Suprapubic skin (tissue), 4 donors: ENCODE results near the gene NEXN. TPM values are rescaled to one million over a fixed set of nuclear protein-coding genes. Genes with fewer than 3 reads are reported as not detected.
A peak's percentile ranks its signal among the peaks of the same experiment; 100 is the strongest.

Source experiments
- DNase-seq, 2 donors: peaks; one replicate each; pipeline ENCODE4 v3.0.0-alpha.2; 2019; ENCODE audit warnings: low spot score in 2 of 2
- H3K27ac ChIP-seq: fragments of 200-600 bp; sonication (generic); one replicate; pipeline ENCODE4 v1.5.1; 2019
- H3K27me3 ChIP-seq: fragments of 200-600 bp; sonication (generic); one replicate; pipeline ENCODE4 v1.5.1; 2019
- H3K36me3 ChIP-seq: fragments of 200-600 bp; sonication (generic); one replicate; pipeline ENCODE4 v1.5.1; 2019
- H3K4me1 ChIP-seq: fragments of 200-600 bp; sonication (generic); one replicate; pipeline ENCODE4 v1.5.1; 2019
- H3K4me3 ChIP-seq: fragments of 200-600 bp; sonication (generic); one replicate; pipeline ENCODE4 v1.5.1; 2019; ENCODE audit warnings: mild to moderate bottlenecking
- H3K9me3 ChIP-seq: fragments of 200-600 bp; sonication (generic); one replicate; pipeline ENCODE4 v1.5.1; 2019
- CTCF ChIP-seq, 2 donors: fragments of 200-600 bp in 1 of 2; fragments of 450-650 bp in 1 of 2; sonication (generic) in 1 of 2; IDR thresholded peaks; one replicate each; pipeline ENCODE4 v1.5.1; 2016 to 2019; ENCODE audit warnings: antibody characterized with exemption in 2 of 2, mild to moderate bottlenecking in 1 of 2, moderate library complexity in 1 of 2
- EP300 ChIP-seq: sonication (generic); formaldehyde crosslinking; IDR thresholded peaks from one replicate; pipeline ENCODE4 v1.6.1; 2017; ENCODE audit warnings: antibody characterized with exemption
- POLR2A ChIP-seq, 2 donors: fragments of 450-650 bp; IDR thresholded peaks; one replicate each; pipeline ENCODE4 v1.6.1; 2017; ENCODE audit warnings: antibody characterized with exemption in 2 of 2, mild to moderate bottlenecking in 2 of 2, moderate library complexity in 2 of 2
- POLR2AphosphoS5 ChIP-seq, 3 donors: sonication (generic); formaldehyde crosslinking; IDR thresholded peaks; one replicate each; pipeline ENCODE4 v1.6.1; 2017; ENCODE audit warnings: antibody characterized with exemption in 3 of 3
- WGBS: methylation state at CpG from one replicate; pipeline ENCODE4 v1.1.5; 2018; 5-methylcytosine and 5-hydroxymethylcytosine counted together
- total RNA-seq, 4 donors: library from RNA; depleted of rRNA; stranded (reverse); fragments of >200 nt; gene quantifications; one replicate each; pipeline ENCODE4 v1.1.0, GENCODE V29; 2016

The NEXN gene
- total RNA-seq, 4 donors from 2014 or later = 0.60 to 3.3 (median 2.1) TPM

- DNase-seq = no peak
- H3K27me3 ChIP-seq = no peaks in the 10 kb centered on the region
- TF ChIP-seq CTCF (IDR thresholded peaks at IDR 0.05) = no peak
- no peak for TF ChIP-seq POLR2AphosphoS5 (IDR thresholded peaks at IDR 0.05)
- H3K4me3 ChIP-seq = no peak overlapping the region
- WGBS = 67% methylated on average over 2 of the region's 2 CpGs
- H3K27ac ChIP-seq = no peak overlapping the region
- H3K4me1 ChIP-seq = no peaks in the 10 kb centered on the region
- H3K36me3 ChIP-seq = no peaks in the 10 kb centered on the region
- H3K9me3 ChIP-seq = no peaks in the 10 kb centered on the region
These were observed 37.5 kb downstream of the NEXN start for GRCh38 chr1:77925956-77926355.

DNA sequence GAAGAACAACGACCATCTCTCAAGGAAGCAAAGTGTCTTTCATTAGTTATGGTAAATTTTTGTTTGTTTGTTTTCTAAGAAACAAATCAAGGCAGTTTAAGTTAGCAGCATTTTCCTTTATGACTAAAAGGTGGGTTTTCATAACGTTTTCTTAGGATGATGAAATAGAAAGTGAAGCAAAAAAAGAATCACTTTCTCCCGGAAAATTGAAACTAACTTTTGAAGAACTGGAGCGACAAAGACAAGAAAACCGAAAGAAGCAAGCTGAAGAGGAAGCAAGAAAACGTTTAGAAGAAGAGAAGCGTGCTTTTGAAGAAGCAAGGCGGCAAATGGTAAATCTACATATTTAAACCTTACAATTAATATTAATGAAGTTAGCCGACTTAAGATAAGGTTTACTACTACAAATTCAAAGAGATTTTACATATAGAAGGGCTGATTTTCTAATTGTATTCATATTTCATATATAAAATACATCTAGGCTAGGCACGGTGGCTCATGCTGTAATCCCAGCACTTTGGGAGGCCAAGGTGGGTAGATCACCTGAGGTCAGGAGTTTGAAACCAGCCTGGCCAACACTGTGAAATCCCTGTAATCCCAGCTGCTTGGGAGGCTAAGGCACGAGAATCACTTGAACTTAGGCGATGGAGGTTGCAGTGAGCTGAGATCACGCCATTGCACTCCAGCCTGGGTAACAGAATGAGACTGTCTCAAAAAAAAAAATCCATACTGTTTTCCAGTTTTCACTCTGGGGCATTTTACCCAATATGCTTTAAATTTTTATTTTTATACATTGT is 38.3 kb downstream of the NEXN start:
- no peak for DNase-seq
- Histone ChIP-seq H3K27me3 (no peaks in the 10 kb centered on the region), H3K9me3 (no peaks in the 10 kb centered on the region), H3K4me3 (peak overlapping the region; percentile 5), H3K36me3 (no peaks in the 10 kb centered on the region), H3K4me1 (no peaks in the 10 kb centered on the region), H3K27ac (no peak overlapping the region)
- TF ChIP-seq EP300 = no peak
- no peak for TF ChIP-seq CTCF (IDR thresholded peaks at IDR 0.05)
- no peak for TF ChIP-seq POLR2AphosphoS5 (IDR thresholded peaks at IDR 0.05)
- WGBS = 70% methylated on average over 13 of the region's 13 CpGs

DNA sequence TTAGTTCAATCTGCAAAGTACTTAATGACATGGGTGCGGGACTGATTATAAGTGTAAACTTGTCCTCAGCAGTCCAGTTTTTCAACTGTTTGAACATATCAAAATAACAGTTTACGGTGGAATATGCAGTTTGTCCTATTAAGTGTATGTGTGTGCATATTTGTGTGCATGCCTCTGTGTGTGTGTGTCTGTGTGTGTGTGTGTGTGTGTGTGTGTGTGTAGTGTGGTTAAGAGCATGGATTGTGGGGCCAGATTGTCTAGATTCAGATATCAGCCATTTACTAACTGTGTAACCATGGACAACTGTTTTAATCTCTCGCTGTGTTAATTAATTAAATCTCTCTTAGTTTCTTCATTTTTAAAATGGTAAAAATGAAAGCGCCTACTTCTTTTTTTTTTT is 39.0 kb downstream of the NEXN start:
- Histone ChIP-seq H3K36me3 (no peaks in the 10 kb centered on the region), H3K27ac (no peak overlapping the region), H3K27me3 (no peaks in the 10 kb centered on the region), H3K4me3 (no peak overlapping the region), H3K9me3 (no peaks in the 10 kb centered on the region), H3K4me1 (no peaks in the 10 kb centered on the region)
- TF ChIP-seq POLR2AphosphoS5 (IDR thresholded peaks at IDR 0.05) = no peak
- TF ChIP-seq POLR2A (IDR thresholded peaks at IDR 0.05) = no peak
- TF ChIP-seq CTCF (IDR thresholded peaks at IDR 0.05) = no peak
- TF ChIP-seq EP300 = no peak
- 88% methylated on average over 4 of the region's 4 CpGs for WGBS
- no peak for DNase-seq

GRCh38 chr1:77929806-77930205 is 41.4 kb downstream of the NEXN start:
- no peak overlapping the region for H3K27ac ChIP-seq
- H3K4me3 ChIP-seq = no peak overlapping the region
- WGBS = 94% methylated on average over 2 of the region's 2 CpGs
- no peak for DNase-seq
- no peaks in the 10 kb centered on the region for H3K27me3 ChIP-seq
- no peaks in the 10 kb centered on the region for H3K9me3 ChIP-seq
- H3K36me3 ChIP-seq = no peaks in the 10 kb centered on the region
- no peak for TF ChIP-seq POLR2A (IDR thresholded peaks at IDR 0.05)
- TF ChIP-seq CTCF (IDR thresholded peaks at IDR 0.05) = no peak
- no peaks in the 10 kb centered on the region for H3K4me1 ChIP-seq

- no peak for DNase-seq
- Histone ChIP-seq H3K27ac (no peak overlapping the region), H3K4me3 (no peak overlapping the region), H3K27me3 (no peaks in the 10 kb centered on the region), H3K36me3 (peaks cover 13% of the 10 kb centered on the region), H3K4me1 (no peaks in the 10 kb centered on the region), H3K9me3 (no peaks in the 10 kb centered on the region)
- TF ChIP-seq CTCF (IDR thresholded peaks at IDR 0.05) (no peak), EP300 (no peak), POLR2A (IDR thresholded peaks at IDR 0.05) (no peak), POLR2AphosphoS5 (IDR thresholded peaks at IDR 0.05) (no peak)
These were observed 50.2 kb downstream of the NEXN start for GRCh38 chr1:77938651-77939050.
